Osteoblast (primary cell): ENCODE data around the gene SLC25A33. TPM values are rescaled to one million over a fixed set of nuclear protein-coding genes. Genes with fewer than 3 reads are reported as not detected.
A peak's percentile ranks its signal among the peaks of the same experiment; 100 is the strongest.

Experiments used
- DNase-seq: peaks from one replicate; pipeline ENCODE4 v3.0.0; 2011; ENCODE audit warnings: low spot score, mixed read lengths; ENCODE audit not compliant: insufficient read length; ENCODE audit errors: missing footprints
- H2AFZ ChIP-seq: 2 replicates; pipeline ENCODE4 v1.6.0; 2011; ENCODE audit warnings: mild to moderate bottlenecking, low read length
- H3K27ac ChIP-seq: 2 replicates; pipeline ENCODE4 v1.5.1; 2011; ENCODE audit warnings: mild to moderate bottlenecking, low read depth, low read length, moderate library complexity
- H3K27me3 ChIP-seq: 2 replicates; pipeline ENCODE4 v1.6.0; 2012; ENCODE audit warnings: mild to moderate bottlenecking, control low read depth, inconsistent platforms, low read length, moderate library complexity; ENCODE audit not compliant: insufficient read depth
- H3K36me3 ChIP-seq: 2 replicates; pipeline ENCODE4 v1.5.1; 2011; ENCODE audit warnings: mild to moderate bottlenecking, low read length, control low read depth, moderate library complexity; ENCODE audit not compliant: insufficient read depth
- H3K4me1 ChIP-seq: 2 replicates; pipeline ENCODE4 v1.5.1; 2011; ENCODE audit warnings: mild to moderate bottlenecking, low read length, control low read depth, moderate library complexity; ENCODE audit not compliant: insufficient read depth
- H3K4me2 ChIP-seq: 2 replicates; pipeline ENCODE4 v1.6.0; 2011; ENCODE audit warnings: mild to moderate bottlenecking, low read length; ENCODE audit not compliant: insufficient read depth
- H3K4me3 ChIP-seq: fragments of 200-600 bp; sonication (generic); 3 replicates; pipeline ENCODE4 v1.5.1; 2012; ENCODE audit warnings: mild to moderate bottlenecking, low read length, inconsistent platforms; ENCODE audit not compliant: insufficient read depth
- H3K79me2 ChIP-seq: 2 replicates; pipeline ENCODE4 v1.6.0; 2012; ENCODE audit warnings: mild to moderate bottlenecking, low read length, control low read depth, inconsistent platforms; ENCODE audit not compliant: insufficient read depth
- H3K9me3 ChIP-seq: 2 replicates; pipeline ENCODE4 v1.5.1; 2011; ENCODE audit warnings: low read depth, low read length, control low read depth
- H4K20me1 ChIP-seq: 2 replicates; pipeline ENCODE4 v1.6.0; 2012; ENCODE audit warnings: mild to moderate bottlenecking, low read length, control low read depth; ENCODE audit not compliant: insufficient read depth
- total RNA-seq: library from RNA; depleted of rRNA; stranded (reverse); fragments of >200 nt; gene quantifications from 2 replicates; pipeline ENCODE4 v1.2.3, GENCODE V29; 2012
- TF ChIP-seq, protein P1 (sequence below): IDR thresholded peaks from 2 replicates; pipeline ENCODE4 v1.5.1; 2011; ENCODE audit warnings: mild to moderate bottlenecking, low read depth, low read length, moderate library complexity; ENCODE audit errors: extremely low read depth

Gene SLC25A33
- total RNA-seq, 1 donor: 7.2 TPM

DNA sequence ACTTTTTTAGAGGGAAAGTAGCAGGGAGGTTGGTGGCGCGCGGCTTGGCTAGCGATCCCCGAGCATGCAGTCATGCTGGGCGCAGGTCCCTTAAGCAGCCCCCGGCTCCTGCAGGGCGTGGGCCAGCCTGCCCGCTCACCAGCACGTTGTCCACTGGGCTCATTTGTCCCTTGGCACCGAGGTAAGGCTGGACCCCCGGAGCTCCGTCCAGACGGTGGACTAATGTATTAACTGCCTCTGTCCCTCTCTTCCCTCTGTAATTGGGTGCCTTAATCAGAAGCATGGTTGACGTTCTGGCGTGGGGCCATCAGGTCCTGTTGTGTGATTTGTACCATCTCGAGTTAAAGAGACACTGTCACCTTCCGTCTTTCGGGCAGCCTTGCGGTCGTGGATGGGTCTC lies 67.2 kb downstream of the SLC25A33 start:
- H4K20me1 ChIP-seq: no peaks in the 10 kb centered on the region
- peaks cover 19% of the 10 kb centered on the region for H3K36me3 ChIP-seq
- no peaks in the 10 kb centered on the region for H3K4me1 ChIP-seq
- H3K4me3 ChIP-seq: no peak overlapping the region
- H3K4me2 ChIP-seq: no peak overlapping the region
- TF ChIP-seq, protein P1, sequence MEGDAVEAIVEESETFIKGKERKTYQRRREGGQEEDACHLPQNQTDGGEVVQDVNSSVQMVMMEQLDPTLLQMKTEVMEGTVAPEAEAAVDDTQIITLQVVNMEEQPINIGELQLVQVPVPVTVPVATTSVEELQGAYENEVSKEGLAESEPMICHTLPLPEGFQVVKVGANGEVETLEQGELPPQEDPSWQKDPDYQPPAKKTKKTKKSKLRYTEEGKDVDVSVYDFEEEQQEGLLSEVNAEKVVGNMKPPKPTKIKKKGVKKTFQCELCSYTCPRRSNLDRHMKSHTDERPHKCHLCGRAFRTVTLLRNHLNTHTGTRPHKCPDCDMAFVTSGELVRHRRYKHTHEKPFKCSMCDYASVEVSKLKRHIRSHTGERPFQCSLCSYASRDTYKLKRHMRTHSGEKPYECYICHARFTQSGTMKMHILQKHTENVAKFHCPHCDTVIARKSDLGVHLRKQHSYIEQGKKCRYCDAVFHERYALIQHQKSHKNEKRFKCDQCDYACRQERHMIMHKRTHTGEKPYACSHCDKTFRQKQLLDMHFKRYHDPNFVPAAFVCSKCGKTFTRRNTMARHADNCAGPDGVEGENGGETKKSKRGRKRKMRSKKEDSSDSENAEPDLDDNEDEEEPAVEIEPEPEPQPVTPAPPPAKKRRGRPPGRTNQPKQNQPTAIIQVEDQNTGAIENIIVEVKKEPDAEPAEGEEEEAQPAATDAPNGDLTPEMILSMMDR: no peak
- H3K9me3 ChIP-seq: no peaks in the 10 kb centered on the region
- H3K27me3 ChIP-seq: no peaks in the 10 kb centered on the region
- no peaks in the 10 kb centered on the region for H3K79me2 ChIP-seq
- peak; percentile 81 for DNase-seq
- H2AFZ ChIP-seq: no peak overlapping the region
- no peak overlapping the region for H3K27ac ChIP-seq

DNA sequence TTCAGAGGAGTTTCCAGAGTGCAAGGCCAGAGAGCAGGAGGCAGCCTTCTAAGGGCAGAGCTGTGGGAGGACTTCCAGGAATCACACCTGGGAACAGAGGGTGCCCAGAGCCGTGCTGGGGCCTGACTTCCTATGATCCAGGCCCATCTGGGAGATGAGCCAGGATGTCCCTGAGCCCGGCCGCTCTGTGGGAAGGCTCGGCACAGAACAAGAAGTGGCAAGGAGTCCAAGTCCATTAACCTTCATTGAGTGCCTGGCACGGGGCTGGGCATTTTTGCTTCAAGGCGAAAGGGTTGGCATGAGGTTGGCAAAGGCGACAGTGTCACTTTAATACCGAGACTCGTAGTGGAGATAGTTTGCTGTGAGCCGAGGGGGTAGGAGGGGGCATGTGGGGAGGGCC lies 67.7 kb downstream of the SLC25A33 start:
- H3K27me3 ChIP-seq: no peaks in the 10 kb centered on the region
- no peak overlapping the region for H3K27ac ChIP-seq
- no peaks in the 10 kb centered on the region for H4K20me1 ChIP-seq
- TF ChIP-seq, protein P1: no peak
- no peaks in the 10 kb centered on the region for H3K9me3 ChIP-seq
- H3K4me1 ChIP-seq: no peaks in the 10 kb centered on the region
- H2AFZ ChIP-seq: no peak overlapping the region
- H3K4me2 ChIP-seq: no peak overlapping the region
- DNase-seq: peak; percentile 76
- H3K79me2 ChIP-seq: no peaks in the 10 kb centered on the region
- no peak overlapping the region for H3K4me3 ChIP-seq
- peaks cover 14% of the 10 kb centered on the region for H3K36me3 ChIP-seq

DNA sequence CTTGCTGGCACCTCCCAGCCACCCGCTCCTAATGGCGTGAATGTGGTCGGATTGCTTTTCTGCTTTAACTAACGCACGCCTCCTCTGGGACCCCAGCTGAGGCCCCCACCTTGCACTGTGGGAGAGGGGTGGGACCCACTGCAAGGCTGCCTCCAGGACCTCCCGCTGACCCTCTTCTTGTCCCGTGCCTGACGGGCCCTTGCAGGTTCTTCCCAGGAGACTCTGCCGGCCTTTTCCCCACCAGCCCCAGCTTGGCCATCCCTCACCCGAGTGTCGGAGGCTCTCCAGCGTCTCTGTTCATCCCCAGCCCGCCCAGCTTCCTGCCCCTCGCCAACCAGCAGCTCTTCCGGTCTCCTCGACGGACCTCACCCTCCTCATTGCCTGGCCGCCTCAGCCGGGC lies 68.1 kb downstream of the SLC25A33 start:
- Histone ChIP-seq H3K4me3 (no peak overlapping the region), H4K20me1 (no peaks in the 10 kb centered on the region), H2AFZ (no peak overlapping the region), H3K27me3 (no peaks in the 10 kb centered on the region), H3K9me3 (no peaks in the 10 kb centered on the region), H3K4me2 (no peak overlapping the region), H3K79me2 (no peaks in the 10 kb centered on the region), H3K4me1 (no peaks in the 10 kb centered on the region), H3K27ac (no peak overlapping the region), H3K36me3 (peaks cover 13% of the 10 kb centered on the region)
- DNase-seq: peak; percentile 58
- TF ChIP-seq, protein P1: no peak

DNA sequence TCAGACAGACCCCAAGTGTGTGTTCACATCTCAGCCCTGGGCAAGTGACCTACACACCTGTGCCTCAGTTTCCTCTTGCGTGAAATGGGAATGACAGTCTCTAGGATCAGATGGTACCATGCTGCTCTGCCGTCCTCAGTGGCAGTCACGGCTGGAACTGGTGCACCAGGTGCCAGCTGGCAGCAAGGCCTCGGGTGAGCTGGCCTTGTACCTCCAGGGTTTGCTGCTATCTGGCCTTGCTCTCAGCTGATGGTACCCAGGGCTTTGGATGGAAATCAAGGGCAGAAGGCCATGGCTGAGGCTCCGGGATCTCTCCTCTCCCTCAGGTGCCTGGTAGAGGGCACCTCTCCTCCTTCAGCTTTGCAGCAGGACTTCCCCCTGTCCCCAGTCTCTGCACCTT lies 70.7 kb downstream of the SLC25A33 start:
- Histone ChIP-seq H2AFZ (no peak overlapping the region), H3K27ac (no peak overlapping the region), H3K4me2 (no peak overlapping the region), H3K79me2 (no peaks in the 10 kb centered on the region), H3K4me3 (no peak overlapping the region), H3K4me1 (no peaks in the 10 kb centered on the region), H3K9me3 (no peaks in the 10 kb centered on the region), H4K20me1 (no peaks in the 10 kb centered on the region), H3K27me3 (no peaks in the 10 kb centered on the region), H3K36me3 (peaks cover 13% of the 10 kb centered on the region)
- DNase-seq: peak; percentile 62
- TF ChIP-seq, protein P1: no peak
